WERI-Rb-1 (cell line): ENCODE data around the gene ETV1.

Experiments
- DNase-seq: peaks from one replicate; pipeline ENCODE4 v3.0.0-alpha.2; 2020
- H3K27ac ChIP-seq: fragments of 250-450 bp; sonication (Bioruptor Pico); 2 replicates; pipeline ENCODE4 v1.5.1; 2020; ENCODE audit warnings: mild to moderate bottlenecking, moderate library complexity
- H3K27me3 ChIP-seq: fragments of 250-450 bp; sonication (Bioruptor Pico); 2 replicates; pipeline ENCODE4 v1.5.1; 2021; ENCODE audit warnings: mild to moderate bottlenecking, low read depth, moderate library complexity; ENCODE audit not compliant: insufficient read depth, severe bottlenecking
- H3K36me3 ChIP-seq: fragments of 250-450 bp; sonication (Bioruptor Pico); 2 replicates; pipeline ENCODE4 v1.5.1; 2020; ENCODE audit warnings: mild to moderate bottlenecking, moderate library complexity
- H3K4me3 ChIP-seq: 2 replicates; pipeline ENCODE4 v1.5.1; 2011; ENCODE audit warnings: low read depth, mild to moderate bottlenecking, control low read depth, low read length
- H3K9me3 ChIP-seq: fragments of 250-450 bp; sonication (Bioruptor Pico); 2 replicates; pipeline ENCODE4 v1.5.1; 2021; ENCODE audit warnings: mild to moderate bottlenecking, moderate library complexity; ENCODE audit not compliant: severe bottlenecking
- CTCF ChIP-seq: IDR thresholded peaks from 2 replicates; pipeline ENCODE4 v1.5.1; 2011; ENCODE audit warnings: low read depth, mild to moderate bottlenecking, control low read depth, inconsistent platforms, low read length

Gene ETV1

GRCh38 chr7:13886356-13886755 lies 103.1 kb downstream of the ETV1 start:
- no peaks in the 10 kb centered on the region for H3K9me3 ChIP-seq
- DNase-seq = no peak
- H3K27ac ChIP-seq = no peak overlapping the region
- no peak for TF ChIP-seq CTCF
- no peak overlapping the region for H3K4me3 ChIP-seq
- no peaks in the 10 kb centered on the region for H3K36me3 ChIP-seq
- H3K27me3 ChIP-seq = no peaks in the 10 kb centered on the region

GRCh38 chr7:13882051-13882450 lies 107.4 kb downstream of the ETV1 start:
- Histone ChIP-seq H3K27ac (no peak overlapping the region), H3K4me3 (no peak overlapping the region), H3K9me3 (no peaks in the 10 kb centered on the region), H3K36me3 (no peaks in the 10 kb centered on the region), H3K27me3 (no peaks in the 10 kb centered on the region)
- no peak for DNase-seq
- TF ChIP-seq CTCF = no peak

- no peak for DNase-seq
- Histone ChIP-seq H3K27ac (no peak overlapping the region), H3K4me3 (no peak overlapping the region), H3K36me3 (no peaks in the 10 kb centered on the region), H3K9me3 (no peaks in the 10 kb centered on the region), H3K27me3 (no peaks in the 10 kb centered on the region)
- no peak for TF ChIP-seq CTCF
Observed at GRCh38 chr7:13880789-13881188, 108.7 kb downstream of the ETV1 start.

GRCh38 chr7:13879994-13880686 lies 109.3 kb downstream of the ETV1 start:
- Histone ChIP-seq H3K9me3 (no peaks in the 10 kb centered on the region), H3K4me3 (no peak overlapping the region), H3K27ac (no peak overlapping the region), H3K27me3 (no peaks in the 10 kb centered on the region), H3K36me3 (no peaks in the 10 kb centered on the region)
- TF ChIP-seq CTCF = no peak
- no peak for DNase-seq

- Histone ChIP-seq H3K9me3 (no peaks in the 10 kb centered on the region), H3K4me3 (no peak overlapping the region), H3K27me3 (no peaks in the 10 kb centered on the region), H3K27ac (no peak overlapping the region), H3K36me3 (no peaks in the 10 kb centered on the region)
- DNase-seq = no peak
- no peak for TF ChIP-seq CTCF
Observed at GRCh38 chr7:13879143-13879542, 110.3 kb downstream of the ETV1 start.

GRCh38 chr7:13878154-13878553 lies 111.3 kb downstream of the ETV1 start:
- H3K9me3 ChIP-seq = no peaks in the 10 kb centered on the region
- H3K4me3 ChIP-seq = no peak overlapping the region
- no peak for TF ChIP-seq CTCF
- H3K27ac ChIP-seq = no peak overlapping the region
- no peaks in the 10 kb centered on the region for H3K36me3 ChIP-seq
- DNase-seq = no peak
- no peaks in the 10 kb centered on the region for H3K27me3 ChIP-seq
